HEK293 (cell line): Measurements from ENCODE around the gene DRG1.

Experiments used
- BCL11B ChIP-seq: fragments of 450-650 bp; formaldehyde crosslinking; IDR thresholded peaks from 2 replicates; pipeline ENCODE4 v1.5.1; 2016; ENCODE audit warnings: low read depth, missing biosample characterization, missing genetic modification characterization
- GFI1B ChIP-seq: fragments of 450-650 bp; formaldehyde crosslinking; IDR thresholded peaks from 2 replicates; pipeline ENCODE4 v1.5.1; 2016; ENCODE audit warnings: missing biosample characterization, missing genetic modification characterization
- GLI2 ChIP-seq: fragments of 450-650 bp; formaldehyde crosslinking; IDR thresholded peaks from 2 replicates; pipeline ENCODE4; 2017; ENCODE audit warnings: missing biosample characterization, missing genetic modification characterization, low read depth, borderline replicate concordance
- HIC1 ChIP-seq: fragments of 450-650 bp; formaldehyde crosslinking; IDR thresholded peaks from 2 replicates; pipeline ENCODE4 v1.5.1; 2016; ENCODE audit warnings: missing biosample characterization, missing genetic modification characterization
- KLF16 ChIP-seq: fragments of 450-650 bp; formaldehyde crosslinking; IDR thresholded peaks from 2 replicates; pipeline ENCODE4 v1.5.1; 2017; ENCODE audit warnings: missing biosample characterization, missing genetic modification characterization
- KLF9 ChIP-seq: fragments of 450-650 bp; formaldehyde crosslinking; IDR thresholded peaks from 2 replicates; pipeline ENCODE4 v1.5.1; 2016; ENCODE audit warnings: missing biosample characterization, missing genetic modification characterization, low read depth
- OVOL3 ChIP-seq: fragments of 450-650 bp; formaldehyde crosslinking; IDR thresholded peaks from 2 replicates; pipeline ENCODE4 v1.5.1; 2016; ENCODE audit warnings: missing biosample characterization, missing genetic modification characterization
- PATZ1 ChIP-seq: fragments of 450-650 bp; formaldehyde crosslinking; IDR thresholded peaks from 2 replicates; pipeline ENCODE4 v1.5.1; 2016; ENCODE audit warnings: missing biosample characterization, missing genetic modification characterization
- PRDM4 ChIP-seq: fragments of 450-650 bp; formaldehyde crosslinking; IDR thresholded peaks from 2 replicates; pipeline ENCODE4 v1.5.1; 2017; ENCODE audit warnings: missing biosample characterization, missing genetic modification characterization
- SCRT2 ChIP-seq: fragments of 450-650 bp; formaldehyde crosslinking; IDR thresholded peaks from 2 replicates; pipeline ENCODE4 v1.5.1; 2016; ENCODE audit warnings: missing biosample characterization, missing genetic modification characterization
- ZBTB1 ChIP-seq: fragments of 450-650 bp; formaldehyde crosslinking; IDR thresholded peaks from 2 replicates; pipeline ENCODE4 v1.5.1; 2016; ENCODE audit warnings: missing biosample characterization, missing genetic modification characterization
- ZFHX2 ChIP-seq: fragments of 450-650 bp; formaldehyde crosslinking; conservative IDR thresholded peaks from 2 replicates; pipeline ENCODE4 v1.5.1; 2016; ENCODE audit warnings: missing biosample characterization, missing genetic modification characterization
- ZNF132 ChIP-seq: fragments of 450-650 bp; formaldehyde crosslinking; IDR thresholded peaks from 2 replicates; pipeline ENCODE4 v1.5.1; 2017; ENCODE audit warnings: missing biosample characterization, missing genetic modification characterization, borderline replicate concordance
- ZNF18 ChIP-seq: fragments of 450-650 bp; formaldehyde crosslinking; IDR thresholded peaks from 2 replicates; pipeline ENCODE4 v1.5.1; 2016; ENCODE audit warnings: missing biosample characterization, missing genetic modification characterization
- ZNF280D ChIP-seq: fragments of 450-650 bp; formaldehyde crosslinking; IDR thresholded peaks from 2 replicates; pipeline ENCODE4 v1.5.1; 2016; ENCODE audit warnings: missing biosample characterization, missing genetic modification characterization
- ZNF311 ChIP-seq: fragments of 450-650 bp; formaldehyde crosslinking; IDR thresholded peaks from 2 replicates; pipeline ENCODE4 v1.5.1; 2017; ENCODE audit warnings: missing biosample characterization, missing genetic modification characterization, borderline replicate concordance
- ZNF350 ChIP-seq: fragments of 450-650 bp; formaldehyde crosslinking; IDR thresholded peaks from 2 replicates; pipeline ENCODE4 v1.5.0; 2017; ENCODE audit warnings: missing biosample characterization, mild to moderate bottlenecking, missing genetic modification characterization
- ZNF354C ChIP-seq: fragments of 450-650 bp; formaldehyde crosslinking; IDR thresholded peaks from 2 replicates; pipeline ENCODE4 v1.5.1; 2016; ENCODE audit warnings: missing biosample characterization, missing genetic modification characterization, low read depth, borderline replicate concordance
- ZNF362 ChIP-seq: fragments of 450-650 bp; formaldehyde crosslinking; IDR thresholded peaks from 2 replicates; pipeline ENCODE4 v1.5.1; 2016; ENCODE audit warnings: missing biosample characterization, missing genetic modification characterization
- ZNF433 ChIP-seq: fragments of 450-650 bp; formaldehyde crosslinking; IDR thresholded peaks from 2 replicates; pipeline ENCODE4 v1.5.1; 2016; ENCODE audit warnings: missing biosample characterization, missing genetic modification characterization, low read depth
- ZNF530 ChIP-seq: fragments of 450-650 bp; formaldehyde crosslinking; IDR thresholded peaks from 2 replicates; pipeline ENCODE4 v1.5.1; 2016; ENCODE audit warnings: low read depth, missing biosample characterization, missing genetic modification characterization
- ZNF560 ChIP-seq: fragments of 450-650 bp; formaldehyde crosslinking; IDR thresholded peaks from 2 replicates; pipeline ENCODE4 v1.5.1; 2017; ENCODE audit warnings: missing biosample characterization, missing genetic modification characterization, borderline replicate concordance
- ZNF701 ChIP-seq: fragments of 450-650 bp; formaldehyde crosslinking; IDR thresholded peaks from 2 replicates; pipeline ENCODE4 v1.5.1; 2016; ENCODE audit warnings: missing biosample characterization, missing genetic modification characterization
- ZNF704 ChIP-seq: fragments of 450-650 bp; formaldehyde crosslinking; IDR thresholded peaks from 2 replicates; pipeline ENCODE4 v1.5.1; 2016; ENCODE audit warnings: missing biosample characterization, missing genetic modification characterization
- ZSCAN30 ChIP-seq: fragments of 450-650 bp; IDR thresholded peaks from 2 replicates; pipeline ENCODE4 v1.5.1; 2018; ENCODE audit warnings: missing biosample characterization, mild to moderate bottlenecking, missing genetic modification characterization, moderate library complexity

The DRG1 gene

GRCh38 chr22:31399211-31400022 is at the start of gene DRG1 (continued):
- TF ChIP-seq ZNF433 (tag by site-specific recombination) (no peak), ZNF362 (tag by site-specific recombination) (no peak), ZFHX2 (tag by site-specific recombination) (peak; percentile 75), ZNF132 (tag by site-specific recombination) (no peak), KLF16 (tag by site-specific recombination) (peak; percentile 77), ZNF701 (tag by site-specific recombination) (no peak), GLI2 (tag by site-specific recombination) (no peak), ZNF704 (tag by site-specific recombination) (no peak), ZSCAN30 (tag by site-specific recombination) (peak; percentile 38), ZNF530 (tag by site-specific recombination) (no peak), ZNF280D (tag by site-specific recombination) (no peak), OVOL3 (tag by site-specific recombination) (no peak), PRDM4 (tag by site-specific recombination) (0 out of 2 replicates have a peak, but pooled peaks have one; percentile 8), ZNF311 (tag by site-specific recombination) (no peak), ZNF560 (tag by site-specific recombination) (no peak), SCRT2 (tag by site-specific recombination) (no peak), ZNF350 (tag by site-specific recombination) (no peak), PATZ1 (tag by site-specific recombination) (peak; percentile 92), ZBTB1 (no peak), GFI1B (tag by site-specific recombination) (no peak), ZNF354C (tag by site-specific recombination) (no peak), KLF9 (tag by site-specific recombination) (peak; percentile 87), HIC1 (tag by site-specific recombination) (peak; percentile 79; the same call in 1 of the 2 replicates), ZNF18 (tag by site-specific recombination) (peak; percentile 69; the same call in 1 of the 2 replicates), BCL11B (tag by site-specific recombination) (peak; percentile 57; the same call in 1 of the 2 replicates)
